Measurements from ENCODE around the gene ZNF846.

ZNF846 gene
- long read RNA-seq, partial matches to known transcripts, result 0 of 2 reads
- long read RNA-seq, other reads (novel, unspliced or antisense), result 2 of 2 reads

GRCh38 chr19:9768175-9769112 lies at the start of gene ZNF846:
Gene ZNF846 (minus strand): TSS chr19:9768738. CDS start chr19:9764950, 3,788 bp downstream.
- Histone ChIP-seq H3K4me3 (replicated peaks; ENCODE audit: insufficient read depth, low read length) (peak within 1 kb of the TSS; percentile 63), H3K27ac (replicated peaks) (peak within 1 kb of the TSS; percentile 84), H3K27me3 (ENCODE audit: insufficient read depth, poor library complexity, severe bottlenecking) (no peaks in the 10 kb centered on the region)
- TF ChIP-seq GABPA (IDR thresholded peaks at IDR 0.05; ENCODE audit: low read depth) (peak; percentile 99), CTCF (IDR thresholded peaks at IDR 0.05; ENCODE audit: insufficient read depth, low read length) (no peak), SPI1 (IDR thresholded peaks at IDR 0.05; ENCODE audit: borderline replicate concordance, low read depth) (peak; percentile 55; the same call in 1 of the 2 replicates), POLR2AphosphoS5 (IDR thresholded peaks at IDR 0.05; ENCODE audit: low read depth) (peak; percentile 82), REST (IDR thresholded peaks at IDR 0.05; ENCODE audit: insufficient replicate concordance, low read depth) (peak; percentile 67)
- peak; percentile 93 to 98 for DNase-seq (ENCODE audit: low read depth in 1 of 2, low spot score in 1 of 2)

DNA sequence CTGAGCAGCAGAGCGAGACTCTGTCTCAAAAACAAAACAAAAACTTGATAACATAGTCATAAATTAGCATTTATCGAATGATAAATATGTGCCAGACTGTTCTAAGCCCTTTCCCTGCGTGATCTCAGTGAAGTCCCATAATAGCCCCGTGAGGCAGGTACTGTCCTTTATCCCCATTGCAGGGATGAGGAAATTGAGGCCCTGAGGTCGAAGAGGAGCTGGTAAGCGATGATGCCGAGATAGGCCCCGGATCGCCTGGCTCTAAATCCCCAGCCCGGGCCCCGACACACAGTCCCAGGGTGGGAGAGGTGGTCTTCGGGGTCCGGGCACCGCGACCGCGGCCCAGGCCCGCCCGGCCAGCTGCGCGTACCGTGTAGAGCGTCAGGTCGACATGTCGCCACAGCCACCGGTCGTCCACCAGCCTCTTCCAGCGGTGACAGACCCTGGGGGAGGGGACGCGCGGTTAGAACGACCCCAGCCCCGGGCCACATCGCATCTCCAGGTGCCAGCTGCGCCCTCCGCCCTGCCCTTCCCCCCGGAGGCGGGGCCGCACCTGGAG lies 49.7 kb upstream of the ZNF846 start:
- TF ChIP-seq GABPA (IDR thresholded peaks at IDR 0.05; ENCODE audit: low read depth) (no peak), SPI1 (IDR thresholded peaks at IDR 0.05; ENCODE audit: borderline replicate concordance, low read depth) (no peak), POLR2AphosphoS5 (IDR thresholded peaks at IDR 0.05; ENCODE audit: low read depth) (no peak), CTCF (IDR thresholded peaks at IDR 0.05; ENCODE audit: insufficient read depth, low read length) (no peak), REST (IDR thresholded peaks at IDR 0.05; ENCODE audit: insufficient replicate concordance, low read depth) (no peak)

DNA sequence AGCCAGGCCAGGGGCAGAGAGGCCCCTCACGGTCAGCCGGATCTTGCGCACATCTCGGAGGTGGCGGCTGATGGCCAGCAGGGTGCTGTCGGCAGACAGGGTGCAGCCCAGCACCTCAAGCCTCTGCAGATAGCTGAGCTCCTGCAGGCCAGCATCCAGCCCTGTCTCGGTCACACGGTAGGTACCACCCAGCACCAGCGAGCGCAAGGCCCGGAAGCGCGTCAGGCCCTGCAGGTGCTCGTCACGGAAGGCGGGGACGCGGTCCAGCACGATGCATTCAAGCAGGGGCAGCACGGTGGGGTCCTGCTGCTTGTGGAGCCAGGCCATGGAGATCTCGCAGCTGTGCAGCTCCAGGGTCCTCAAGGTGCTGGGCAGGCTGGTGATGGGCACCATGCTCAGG lies 42.6 kb upstream of the ZNF846 start:
- no peak overlapping the region for H3K4me3 ChIP-seq (replicated peaks; ENCODE audit: insufficient read depth, low read length)
- DNase-seq (ENCODE audit: low read depth in 1 of 2, low spot score in 1 of 2), result no peak
- no peak for TF ChIP-seq CTCF (IDR thresholded peaks at IDR 0.05; ENCODE audit: insufficient read depth, low read length)
- no peak for TF ChIP-seq SPI1 (IDR thresholded peaks at IDR 0.05; ENCODE audit: borderline replicate concordance, low read depth)
- no peak for TF ChIP-seq POLR2AphosphoS5 (IDR thresholded peaks at IDR 0.05; ENCODE audit: low read depth)
- no peak for TF ChIP-seq REST (IDR thresholded peaks at IDR 0.05; ENCODE audit: insufficient replicate concordance, low read depth)
- no peak for TF ChIP-seq GABPA (IDR thresholded peaks at IDR 0.05; ENCODE audit: low read depth)
- H3K27ac ChIP-seq (replicated peaks), result no peak overlapping the region
- no peaks in the 10 kb centered on the region for H3K27me3 ChIP-seq (ENCODE audit: insufficient read depth, poor library complexity, severe bottlenecking)

More for the DNA sequence above, 49.7 kb upstream of the ZNF846 start:
- no peaks in the 10 kb centered on the region for H3K27me3 ChIP-seq (ENCODE audit: insufficient read depth, poor library complexity, severe bottlenecking)
- H3K27ac ChIP-seq (replicated peaks), result peak overlapping the region; percentile 94
- peak overlapping the region; percentile 100 for H3K4me3 ChIP-seq (replicated peaks; ENCODE audit: insufficient read depth, low read length)
- no peak for DNase-seq (ENCODE audit: low read depth in 1 of 2, low spot score in 1 of 2)

Data from HL-60 (cell line).